SKM-1 treated with dmso at 0.1 percent for 144 hours (cell line): Measurements from ENCODE around the gene KIF21B.
"Not testable (repeated sequence)": the region's sequence is repeated elsewhere in the genome, so short reads cannot be mapped to it uniquely, and the experiment has no call there.

Source experiments
- DNase-seq: peaks from one replicate; lab custom pipeline; 2025; ENCODE audit not compliant: unreplicated experiment; lab: John Stamatoyannopoulos, UW

Gene KIF21B

GRCh38 chr1:200949626-200950025 is 73.9 kb downstream of the KIF21B start:
- DNase-seq: no peak

GRCh38 chr1:200947059-200947566 is 76.4 kb downstream of the KIF21B start:
- no peak for DNase-seq

DNA sequence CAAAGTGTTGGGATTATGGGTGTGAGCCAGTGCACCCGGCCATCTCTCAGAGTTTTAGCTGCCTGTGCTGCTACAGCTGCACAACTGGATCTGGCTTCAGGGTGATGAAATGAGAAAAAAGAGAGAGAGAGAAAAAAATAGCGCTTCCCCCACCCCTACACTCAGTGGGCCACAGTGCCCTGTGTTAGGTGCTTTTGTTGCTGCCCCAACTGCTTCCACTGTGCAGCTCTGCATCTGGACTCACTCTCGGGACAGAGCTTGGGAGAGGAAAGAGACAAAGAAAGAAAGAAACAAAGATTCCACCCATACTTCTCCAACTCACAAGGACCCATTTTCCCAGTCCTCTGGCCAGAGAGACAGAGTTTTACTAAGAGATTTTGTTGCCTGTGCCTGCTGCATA is 78.4 kb downstream of the KIF21B start:
- DNase-seq: no peak

- DNase-seq: peak; percentile 88
Measured at GRCh38 chr1:200938955-200939354, 84.6 kb downstream of the KIF21B start.

DNA sequence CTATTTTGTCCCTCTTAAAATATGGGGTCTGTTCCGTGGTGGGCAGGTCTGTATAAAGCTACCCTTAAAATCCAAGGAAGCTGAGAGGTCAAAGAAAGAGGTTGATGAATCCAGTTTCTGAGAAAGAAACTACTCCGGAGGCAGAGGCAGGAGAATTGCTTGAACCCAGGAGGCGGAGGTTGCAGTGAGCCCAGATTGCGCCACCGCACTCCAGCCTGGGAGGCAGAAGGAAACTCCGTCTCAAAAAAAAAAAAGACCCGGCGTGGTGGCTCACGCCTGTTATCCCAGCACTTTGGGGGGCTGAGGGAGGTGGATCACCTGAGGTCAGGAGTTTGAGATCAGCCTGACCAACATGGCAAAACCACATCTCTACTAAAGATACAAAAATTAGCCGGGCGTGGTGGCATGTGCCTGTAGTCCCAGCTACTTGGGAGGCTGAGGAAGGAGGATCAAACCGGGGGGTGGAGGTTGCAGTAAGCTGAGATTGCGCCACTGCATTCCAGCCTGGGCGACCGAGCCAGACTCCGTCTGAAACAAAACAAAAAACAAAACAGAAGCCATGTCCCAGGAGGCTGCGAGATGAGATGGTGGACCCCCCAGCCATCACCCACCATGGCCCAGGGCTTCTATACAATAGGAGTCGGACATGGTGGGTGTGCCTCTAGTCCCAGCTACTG is 88.1 kb downstream of the KIF21B start:
- not testable (repeated sequence) for DNase-seq

GRCh38 chr1:200934676-200935245 is 88.8 kb downstream of the KIF21B start:
- DNase-seq: no peak

GRCh38 chr1:200931776-200932175 is 91.7 kb downstream of the KIF21B start:
- DNase-seq: no peak

DNA sequence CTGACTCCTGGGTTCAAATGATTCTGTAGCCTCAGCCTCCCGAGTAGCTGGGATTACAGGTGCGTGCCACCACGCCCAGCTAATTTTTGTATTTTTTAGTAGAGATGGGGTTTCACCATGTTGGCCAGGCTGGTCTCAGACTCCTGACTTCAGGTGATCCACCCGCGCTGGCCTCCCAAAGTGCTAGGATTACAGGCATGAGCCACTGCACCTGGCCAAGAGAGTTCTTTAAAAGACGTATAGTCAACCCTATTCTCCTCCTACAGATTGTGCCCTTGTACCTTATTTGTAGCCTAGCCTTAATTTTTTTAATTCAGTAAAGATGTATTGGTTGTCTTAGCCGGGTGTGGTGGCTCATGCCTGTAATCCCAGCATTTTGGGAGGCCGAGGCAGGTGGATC is 93.2 kb downstream of the KIF21B start:
- DNase-seq: not testable (repeated sequence)

DNA sequence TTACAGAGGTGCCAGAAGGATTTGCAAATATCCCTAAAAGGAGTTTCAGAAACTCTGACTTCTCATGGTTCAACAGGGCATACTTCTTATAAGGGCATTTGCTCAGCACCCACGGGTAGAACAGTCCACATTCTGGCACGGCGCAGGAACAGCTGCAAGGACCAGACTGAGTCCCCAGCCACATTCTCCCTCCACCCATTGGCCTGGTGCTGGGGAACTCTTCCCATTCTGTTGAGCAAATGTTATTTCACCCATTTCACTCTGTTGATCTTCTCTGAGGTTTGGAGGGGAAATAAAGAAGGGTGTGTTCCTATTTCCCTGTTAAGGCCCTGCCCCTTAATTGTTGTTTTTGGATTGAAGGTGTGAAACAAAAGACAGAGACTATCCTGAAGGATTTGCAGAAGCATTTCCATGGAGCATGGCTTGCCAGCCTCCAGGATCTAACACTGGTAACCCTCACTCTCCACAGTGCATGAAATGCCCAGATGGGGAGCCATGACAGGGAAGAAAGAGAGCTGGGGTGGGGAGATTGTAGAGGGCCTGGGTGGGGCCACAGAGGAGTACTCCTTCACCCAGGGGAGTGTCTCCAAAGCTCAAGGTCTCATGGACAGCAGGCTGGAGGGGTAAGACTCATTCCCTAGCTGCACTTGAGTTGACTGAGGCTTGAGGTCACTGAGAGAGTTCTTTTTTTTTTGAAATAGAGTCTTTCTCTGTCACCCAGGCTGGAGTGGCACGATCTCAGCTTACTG is 93.8 kb downstream of the KIF21B start:
- no peak for DNase-seq

DNA sequence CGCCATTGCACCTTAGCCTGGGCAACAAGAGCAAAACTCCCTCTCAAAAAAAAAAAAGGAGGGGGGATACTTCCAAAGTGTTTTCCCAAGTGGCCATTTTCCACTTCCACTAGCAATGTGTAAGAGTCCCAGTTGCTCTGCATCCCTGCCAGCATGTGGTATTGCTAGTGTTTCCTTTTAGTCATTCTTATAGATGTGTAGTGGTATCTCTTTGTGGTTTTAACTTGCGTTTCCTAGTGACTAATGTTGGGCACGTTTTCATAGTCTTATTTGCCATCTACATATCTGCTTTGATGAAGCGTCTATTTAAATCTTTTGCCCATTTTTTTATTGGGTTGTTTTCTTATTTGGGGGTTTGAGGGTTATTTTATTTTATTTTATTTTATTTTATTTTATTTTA is 97.7 kb downstream of the KIF21B start:
- peak; percentile 42 for DNase-seq

DNA sequence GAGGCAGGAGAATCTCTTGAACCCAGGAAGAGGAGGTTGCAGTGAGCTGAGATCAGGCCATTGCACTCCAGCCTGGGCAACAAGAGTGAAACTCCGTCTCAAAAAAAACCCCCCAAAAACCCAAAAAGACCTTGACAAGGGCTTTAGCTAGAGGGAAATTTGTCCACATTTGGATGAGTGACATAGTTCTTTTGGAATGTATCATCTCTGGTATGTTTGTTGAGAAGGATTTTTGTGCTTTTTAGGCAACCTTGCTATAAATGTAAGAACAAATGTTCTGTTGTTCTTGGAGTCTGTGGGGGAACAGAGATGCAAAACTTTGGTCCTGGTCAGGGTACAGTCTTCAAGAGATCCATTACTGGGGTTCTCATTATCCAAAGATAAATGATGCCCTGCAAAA is 99.9 kb downstream of the KIF21B start:
- no peak for DNase-seq

DNA sequence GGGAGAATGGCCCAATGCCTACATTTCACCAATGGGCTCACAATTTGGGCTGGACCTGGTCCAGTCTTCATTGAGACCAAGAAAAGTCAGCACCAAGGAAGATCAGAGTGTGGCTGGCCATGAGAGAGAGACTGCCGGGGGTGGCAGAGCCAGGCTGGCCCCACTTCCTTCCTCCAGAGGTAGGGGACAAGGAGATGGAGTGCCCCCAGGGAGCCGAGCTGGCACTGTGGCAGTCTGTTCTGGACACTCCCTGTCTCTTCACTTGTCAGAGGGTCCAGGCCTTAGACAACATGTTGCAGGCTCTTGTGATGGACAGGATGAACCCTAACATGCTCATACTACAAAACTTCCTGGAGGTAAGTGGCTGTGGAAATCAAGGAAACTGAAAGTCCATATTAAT is 101.1 kb downstream of the KIF21B start:
- no peak for DNase-seq

DNA sequence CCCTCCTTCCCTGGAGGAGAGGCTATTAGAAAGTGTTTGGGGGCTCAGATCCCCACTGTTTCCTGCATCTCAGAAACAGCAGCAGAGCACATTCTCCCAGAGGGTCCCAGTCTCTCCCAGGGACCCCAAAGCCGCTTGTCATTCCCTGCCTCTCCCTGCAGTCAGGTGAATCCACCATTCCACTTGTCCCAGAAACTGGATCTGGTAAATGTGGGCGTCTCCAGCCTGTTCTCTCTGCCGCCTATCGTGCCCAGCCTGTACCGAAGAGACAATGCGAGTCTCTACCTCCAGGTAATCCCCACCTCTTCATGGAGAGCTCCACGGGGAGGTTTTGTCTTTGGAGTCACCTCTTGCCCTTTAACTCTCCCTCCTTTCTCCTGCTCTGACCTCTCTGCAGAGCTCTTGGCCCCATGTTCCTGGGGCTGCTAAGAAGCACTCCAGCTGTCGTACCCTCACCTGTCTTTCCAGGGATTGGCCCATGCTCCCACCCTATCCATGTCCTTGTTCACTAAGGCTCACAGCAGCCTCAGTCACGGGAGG is 101.9 kb downstream of the KIF21B start:
- DNase-seq: no peak
